ENCODE data around the gene ALDH3B1.

- TF ChIP-seq EZH2 (IDR thresholded peaks at IDR 0.05; ENCODE audit: insufficient read depth, low read length) (no peak), CTCF (IDR thresholded peaks at IDR 0.05; ENCODE audit: insufficient read depth, low read depth, low read length) (no peak)
Observed at GRCh38 chr11:68048681-68049508, 38.8 kb downstream of the ALDH3B1 start.
